ENCODE results near the gene MEIOSIN. TPM values are rescaled to one million over a fixed set of nuclear protein-coding genes. Genes with fewer than 3 reads are reported as not detected.

MEIOSIN gene
- total RNA-seq, 4 donors from 2014 or later = not detected

DNA sequence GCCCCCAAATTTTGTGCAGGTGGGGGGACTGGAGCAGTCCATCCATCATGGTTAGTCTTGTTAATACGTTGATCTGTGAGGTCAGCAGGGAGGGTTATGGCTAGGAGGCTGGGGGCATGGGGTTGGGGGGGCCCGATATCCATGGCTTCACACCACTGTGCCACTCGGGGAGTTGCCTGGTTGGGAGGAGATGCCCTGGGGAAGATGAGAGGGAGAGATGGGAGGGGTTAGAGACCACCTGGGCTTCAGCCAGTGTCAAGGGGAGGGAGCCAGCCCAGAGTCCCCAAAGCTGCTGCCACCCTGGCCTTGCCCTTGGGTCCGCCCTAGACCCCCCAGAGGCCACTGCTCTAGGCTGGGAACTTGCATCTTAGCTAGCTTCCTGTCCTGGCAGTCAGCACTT, 50.9 kb downstream of the MEIOSIN start:
- Histone ChIP-seq H3K27ac (peak overlapping the region; percentile 75 to 97 (median 92)), H3K4me3 (no peak overlapping the region), H3K27me3 (no peaks in the 10 kb centered on the region), H3K4me1 (peaks cover 8 to 75% (median 24%) of the 10 kb centered on the region in 3 donors), H3K9me3 (no peaks in the 10 kb centered on the region), H3K36me3 (peaks cover 0 to 41% of the 10 kb centered on the region in 2 donors)
- no peak for TF ChIP-seq POLR2AphosphoS5 (IDR thresholded peaks at IDR 0.05)
- TF ChIP-seq POLR2A (IDR thresholded peaks at IDR 0.05) = no peak
- TF ChIP-seq, protein P1, sequence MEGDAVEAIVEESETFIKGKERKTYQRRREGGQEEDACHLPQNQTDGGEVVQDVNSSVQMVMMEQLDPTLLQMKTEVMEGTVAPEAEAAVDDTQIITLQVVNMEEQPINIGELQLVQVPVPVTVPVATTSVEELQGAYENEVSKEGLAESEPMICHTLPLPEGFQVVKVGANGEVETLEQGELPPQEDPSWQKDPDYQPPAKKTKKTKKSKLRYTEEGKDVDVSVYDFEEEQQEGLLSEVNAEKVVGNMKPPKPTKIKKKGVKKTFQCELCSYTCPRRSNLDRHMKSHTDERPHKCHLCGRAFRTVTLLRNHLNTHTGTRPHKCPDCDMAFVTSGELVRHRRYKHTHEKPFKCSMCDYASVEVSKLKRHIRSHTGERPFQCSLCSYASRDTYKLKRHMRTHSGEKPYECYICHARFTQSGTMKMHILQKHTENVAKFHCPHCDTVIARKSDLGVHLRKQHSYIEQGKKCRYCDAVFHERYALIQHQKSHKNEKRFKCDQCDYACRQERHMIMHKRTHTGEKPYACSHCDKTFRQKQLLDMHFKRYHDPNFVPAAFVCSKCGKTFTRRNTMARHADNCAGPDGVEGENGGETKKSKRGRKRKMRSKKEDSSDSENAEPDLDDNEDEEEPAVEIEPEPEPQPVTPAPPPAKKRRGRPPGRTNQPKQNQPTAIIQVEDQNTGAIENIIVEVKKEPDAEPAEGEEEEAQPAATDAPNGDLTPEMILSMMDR (IDR thresholded peaks at IDR 0.05) = no peak
- no peak for ATAC-seq
- no CpG with 5 or more reads among the region's 4 CpGs for WGBS, 2 donors (ENCODE audit: low coverage in 1 of 2)

DNA sequence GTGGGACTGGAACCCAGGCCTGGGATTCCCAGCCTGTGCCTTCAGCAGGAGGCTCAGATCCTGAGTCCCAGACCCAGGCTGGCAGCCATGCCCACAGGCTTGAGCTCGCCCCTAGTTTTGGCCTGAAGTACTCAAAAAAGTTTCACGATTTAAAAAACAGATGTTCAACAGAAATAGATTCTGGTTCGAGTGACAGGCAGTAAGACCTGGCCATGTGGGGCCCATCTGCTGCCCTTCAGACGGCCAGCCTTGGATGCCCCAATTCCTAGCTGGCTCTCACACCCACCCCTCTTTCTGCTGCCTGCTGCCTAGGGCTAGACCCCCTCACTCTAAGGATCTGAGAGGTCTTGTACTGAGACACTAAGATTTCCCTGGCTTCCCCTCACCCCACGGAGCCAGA, 51.9 kb downstream of the MEIOSIN start:
- 61 to 67% methylated on average over 2 to 3 of the region's 5 CpGs for WGBS, 2 donors (ENCODE audit: low coverage in 1 of 2)
- ATAC-seq = no peak
- H3K27ac ChIP-seq = peak overlapping the region; percentile 75 to 97 (median 92)
- no peak overlapping the region for H3K4me3 ChIP-seq
- H3K9me3 ChIP-seq = no peaks in the 10 kb centered on the region
- H3K4me1 ChIP-seq = peaks cover 8 to 65% (median 24%) of the 10 kb centered on the region in 3 donors
- H3K36me3 ChIP-seq = peaks cover 0 to 51% of the 10 kb centered on the region in 2 donors
- no peaks in the 10 kb centered on the region for H3K27me3 ChIP-seq
- TF ChIP-seq POLR2AphosphoS5 (IDR thresholded peaks at IDR 0.05) = no peak
- no peak for TF ChIP-seq EP300 (IDR thresholded peaks at IDR 0.05)
- TF ChIP-seq, protein P1 (IDR thresholded peaks at IDR 0.05) = no peak
- no peak for TF ChIP-seq POLR2A (IDR thresholded peaks at IDR 0.05)

DNA sequence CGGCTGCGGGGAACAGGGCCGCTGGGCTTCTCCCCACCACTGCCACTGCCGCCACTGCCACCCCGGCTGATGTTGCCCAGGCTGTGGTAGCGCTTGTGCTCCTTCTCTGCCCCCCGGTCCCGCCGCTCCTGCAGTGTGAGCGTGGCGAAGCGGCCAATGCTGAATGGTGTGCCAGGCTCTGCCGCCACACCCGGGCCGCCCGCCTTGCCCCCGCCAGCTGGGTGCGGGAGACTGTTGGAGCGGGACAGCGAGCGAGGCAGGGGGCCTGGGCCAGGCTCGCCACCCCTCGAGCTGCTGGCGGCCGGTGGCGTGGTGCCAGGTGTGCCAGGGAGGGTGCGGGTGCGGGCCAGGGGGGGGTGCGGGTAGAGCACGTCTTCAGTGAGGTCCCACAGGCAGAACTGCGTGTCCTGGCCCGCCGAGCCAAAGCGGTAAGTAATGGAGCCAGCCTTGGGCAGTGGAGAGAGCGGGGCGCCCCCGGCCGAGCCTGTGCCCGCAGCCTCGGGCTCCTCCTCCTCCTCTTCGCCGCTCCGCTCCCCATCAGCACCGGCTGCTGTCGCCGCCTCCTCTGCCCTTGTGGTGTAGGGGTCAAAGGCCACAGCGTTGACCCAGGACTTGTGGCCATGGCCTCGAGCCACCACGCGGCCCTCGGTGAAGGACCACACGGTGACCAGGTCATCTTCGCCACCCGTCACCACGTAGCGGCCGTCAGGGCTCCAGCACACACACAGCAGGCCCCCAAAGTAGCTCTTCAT, 52.7 kb downstream of the MEIOSIN start:
- Histone ChIP-seq H3K27me3 (no peaks in the 10 kb centered on the region), H3K4me3 (no peak overlapping the region), H3K27ac (peak overlapping the region; percentile 75 to 97 (median 92)), H3K4me1 (peaks cover 8 to 62% (median 27%) of the 10 kb centered on the region in 3 donors), H3K36me3 (peaks cover 0 to 59% of the 10 kb centered on the region in 2 donors), H3K9me3 (no peaks in the 10 kb centered on the region)
- TF ChIP-seq, protein P1 (IDR thresholded peaks at IDR 0.05) = no peak
- TF ChIP-seq EP300 (IDR thresholded peaks at IDR 0.05) (no peak), POLR2AphosphoS5 (IDR thresholded peaks at IDR 0.05) (no peak), POLR2A (IDR thresholded peaks at IDR 0.05) (no peak)
- no peak for ATAC-seq
- no CpG with 5 or more reads among the region's 57 CpGs for WGBS, 2 donors (ENCODE audit: low coverage in 1 of 2)

DNA sequence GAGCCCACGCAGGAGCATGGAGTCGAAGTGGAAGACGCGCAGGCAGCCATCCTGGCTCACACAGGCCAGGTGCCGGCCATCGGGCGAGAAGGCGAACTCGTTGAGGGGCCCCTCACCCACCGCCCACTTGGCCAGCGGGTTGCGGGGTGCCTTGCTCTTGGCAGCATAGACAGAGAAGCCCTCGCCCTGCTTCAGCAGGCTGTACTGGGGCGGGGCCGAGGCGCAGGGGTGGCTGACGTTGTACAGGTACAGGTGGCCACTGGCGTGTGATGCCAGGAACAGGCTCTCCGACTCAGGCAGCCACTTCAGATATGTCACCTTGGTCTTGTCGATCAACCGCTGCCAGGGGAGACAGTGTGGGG, 53.3 kb downstream of the MEIOSIN start:
- TF ChIP-seq POLR2AphosphoS5 (IDR thresholded peaks at IDR 0.05) = no peak
- TF ChIP-seq EP300 (IDR thresholded peaks at IDR 0.05) = no peak
- TF ChIP-seq POLR2A (IDR thresholded peaks at IDR 0.05) = no peak
- TF ChIP-seq, protein P1 (IDR thresholded peaks at IDR 0.05) = no peak
- no CpG with 5 or more reads among the region's 21 CpGs for WGBS, 2 donors (ENCODE audit: low coverage in 1 of 2)
- Histone ChIP-seq H3K27me3 (no peaks in the 10 kb centered on the region), H3K36me3 (peaks cover 0 to 61% of the 10 kb centered on the region in 2 donors), H3K27ac (peak overlapping the region in 3 of 4 donors; percentile 88 to 97 (median 96)), H3K4me1 (peaks cover 8 to 62% (median 32%) of the 10 kb centered on the region in 3 donors), H3K4me3 (no peak overlapping the region), H3K9me3 (no peaks in the 10 kb centered on the region)
- no peak for ATAC-seq

Measured in gastroesophageal sphincter (tissue), 4 donors.